GM19351 (cell line): Measurements from ENCODE around the gene PTPRG.

Experiments
- ATAC-seq: cut with Tn5 transposase; IDR thresholded peaks from one replicate; pipeline ENCODE4 v1.9.1; 2021; ENCODE audit warnings: mild to moderate bottlenecking, moderate library complexity; ENCODE audit not compliant: unreplicated experiment

PTPRG gene

GRCh38 chr3:61938878-61939549 is 377.6 kb downstream of the PTPRG start:
- no peak for ATAC-seq

DNA sequence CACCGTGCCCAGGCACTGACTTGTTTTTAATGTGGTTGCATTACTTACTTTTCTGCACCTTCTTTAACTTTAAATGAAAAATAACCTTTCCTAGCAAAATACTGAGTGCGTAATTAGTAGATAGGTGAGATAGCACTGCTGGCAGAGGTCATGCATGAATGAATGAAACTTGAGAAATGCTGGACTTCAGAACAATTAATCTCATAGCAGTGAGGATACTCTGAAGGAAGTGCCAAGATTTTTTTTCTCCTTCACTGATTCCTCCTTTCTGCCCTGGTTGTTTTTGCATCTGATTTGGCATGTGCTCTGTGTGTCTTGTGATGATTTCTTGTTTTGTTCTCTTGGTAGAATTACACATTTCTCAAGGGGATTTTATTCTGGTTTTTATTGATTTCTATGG is 378.9 kb downstream of the PTPRG start:
- no peak for ATAC-seq

DNA sequence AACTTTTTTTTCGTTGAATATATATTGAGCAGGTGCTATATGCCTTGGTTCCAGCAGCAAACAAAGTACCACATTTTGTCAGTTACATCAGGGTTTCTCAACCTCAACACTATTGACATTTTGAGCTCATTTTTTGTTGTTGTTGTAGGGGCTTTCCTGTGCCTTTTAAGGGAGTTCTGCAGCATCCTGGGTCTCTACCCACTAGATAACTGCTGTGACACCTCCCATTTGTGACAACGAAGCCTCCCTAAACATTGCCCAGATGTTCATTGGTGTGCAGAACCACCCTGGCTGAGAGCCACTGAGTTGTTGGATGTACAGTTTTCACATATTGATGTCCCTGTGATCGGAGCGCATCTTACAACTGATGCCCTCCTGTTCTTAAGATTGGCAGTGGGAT is 382.6 kb downstream of the PTPRG start:
- ATAC-seq, result no peak

- no peak for ATAC-seq
These were observed 383.4 kb downstream of the PTPRG start for GRCh38 chr3:61944726-61945125.

DNA sequence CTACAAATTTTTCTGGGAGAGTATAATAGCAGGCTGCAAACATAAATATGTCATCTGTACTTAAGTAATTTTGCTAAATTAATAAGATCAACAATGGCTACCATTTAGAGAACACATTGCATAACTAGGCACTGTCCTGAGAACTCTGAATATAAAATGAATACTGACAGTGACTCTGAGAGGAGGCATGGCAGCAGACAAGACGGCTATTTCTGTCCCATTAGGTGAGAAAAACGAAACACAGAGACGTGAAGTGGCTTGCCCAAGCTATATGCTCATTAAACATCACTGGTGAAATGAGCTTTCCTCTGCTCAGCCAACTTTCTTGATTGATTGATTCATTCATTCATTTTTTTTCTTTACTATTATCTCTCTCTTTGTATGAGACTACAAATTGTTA is 384.3 kb downstream of the PTPRG start:
- ATAC-seq, result no peak

DNA sequence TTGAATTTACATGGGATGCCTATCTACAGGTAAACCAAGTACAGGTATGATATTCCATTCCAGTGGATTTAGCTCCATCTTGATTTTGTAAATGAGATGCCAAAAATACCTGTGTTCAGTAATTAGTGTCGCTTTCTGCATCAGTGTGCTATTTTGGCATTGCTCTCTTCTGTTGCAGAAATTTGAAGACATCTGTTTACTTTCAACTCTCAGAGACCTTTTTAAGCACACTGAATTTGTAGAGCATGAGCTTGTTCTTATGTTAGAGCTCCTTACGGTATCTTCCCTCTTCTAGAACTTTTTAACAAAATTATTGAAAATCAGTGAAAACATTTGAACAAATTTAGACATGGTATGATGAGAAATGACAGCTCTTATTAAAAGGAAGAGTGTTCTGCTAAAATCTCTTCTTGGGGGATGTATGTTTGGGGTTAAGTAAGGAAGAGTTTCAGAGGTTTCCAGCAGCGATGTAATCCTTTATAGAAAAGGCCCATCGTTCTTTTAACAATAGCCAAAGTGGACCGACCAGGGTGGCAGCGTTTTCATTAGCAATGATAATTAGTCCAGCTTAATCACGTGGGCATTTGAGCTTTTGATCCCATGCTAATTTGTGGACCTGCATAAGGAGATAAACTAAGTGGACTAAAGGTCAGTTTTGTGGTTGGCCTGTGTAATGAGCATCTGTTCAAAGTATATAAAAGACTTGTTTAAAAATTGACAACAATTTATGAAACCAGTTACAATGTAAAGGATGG is 385.4 kb downstream of the PTPRG start:
- no peak for ATAC-seq

DNA sequence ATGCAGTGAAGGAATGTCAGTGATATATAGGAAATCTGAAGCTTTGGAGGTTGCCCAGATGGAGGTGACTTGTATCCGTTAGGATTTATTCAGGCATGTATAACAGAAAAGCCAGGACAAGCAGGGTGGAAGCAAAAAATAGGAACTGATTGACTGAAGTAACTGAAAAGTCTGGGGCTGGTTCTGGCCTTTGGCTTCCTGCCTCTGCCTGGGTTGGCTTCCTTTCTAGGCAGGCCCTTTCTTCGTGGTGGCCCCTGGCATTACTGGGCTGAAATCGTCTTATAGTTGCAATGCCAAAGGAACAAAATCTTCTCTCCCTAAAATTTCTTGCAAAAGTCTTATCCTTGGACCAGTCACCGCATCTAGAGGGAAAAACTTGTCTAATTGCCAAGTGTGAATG is 386.1 kb downstream of the PTPRG start:
- ATAC-seq, result no peak

GRCh38 chr3:61948699-61949305 is 387.4 kb downstream of the PTPRG start:
- no peak for ATAC-seq

- ATAC-seq, result no peak
These were observed 392.7 kb downstream of the PTPRG start for GRCh38 chr3:61954097-61954540.

GRCh38 chr3:61955483-61955882 is 394.1 kb downstream of the PTPRG start:
- no peak for ATAC-seq

DNA sequence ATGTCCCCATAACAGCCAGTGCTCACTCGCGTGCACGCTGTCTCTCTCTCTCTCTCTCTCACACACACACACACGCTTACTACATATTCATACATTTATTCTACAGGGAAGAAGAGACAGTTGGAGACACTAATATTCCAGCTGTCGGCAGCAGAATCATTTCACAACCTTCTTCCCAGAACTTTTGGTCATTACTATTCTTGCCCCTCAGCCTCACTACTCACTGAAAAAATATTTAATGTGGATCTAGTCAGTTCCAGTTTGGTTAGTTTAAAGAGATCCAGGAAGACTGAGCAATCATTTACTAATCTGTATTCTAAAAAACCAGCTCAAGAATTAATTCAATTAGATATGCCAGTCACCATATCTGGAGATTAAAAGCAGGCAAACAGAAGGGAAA is 394.9 kb downstream of the PTPRG start:
- ATAC-seq, result no peak

DNA sequence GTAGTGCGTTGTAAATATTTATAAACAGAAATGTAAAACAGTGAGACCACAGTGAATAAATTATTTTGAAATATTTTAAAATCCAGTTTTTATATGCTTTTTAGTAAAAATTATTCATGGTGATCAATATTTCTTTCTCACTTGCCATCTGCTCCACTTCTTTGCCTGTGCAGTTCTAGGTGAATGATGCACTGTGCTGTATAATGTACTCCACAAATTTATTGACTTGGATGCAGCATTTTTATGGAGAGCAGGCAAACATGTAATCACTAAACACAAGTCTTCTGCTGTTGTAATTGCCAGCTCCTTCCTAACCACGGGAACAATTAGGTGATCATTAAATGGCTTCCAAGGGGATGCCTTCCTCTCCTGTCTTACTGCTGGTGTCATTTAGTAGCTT is 395.9 kb downstream of the PTPRG start:
- ATAC-seq, result no peak

DNA sequence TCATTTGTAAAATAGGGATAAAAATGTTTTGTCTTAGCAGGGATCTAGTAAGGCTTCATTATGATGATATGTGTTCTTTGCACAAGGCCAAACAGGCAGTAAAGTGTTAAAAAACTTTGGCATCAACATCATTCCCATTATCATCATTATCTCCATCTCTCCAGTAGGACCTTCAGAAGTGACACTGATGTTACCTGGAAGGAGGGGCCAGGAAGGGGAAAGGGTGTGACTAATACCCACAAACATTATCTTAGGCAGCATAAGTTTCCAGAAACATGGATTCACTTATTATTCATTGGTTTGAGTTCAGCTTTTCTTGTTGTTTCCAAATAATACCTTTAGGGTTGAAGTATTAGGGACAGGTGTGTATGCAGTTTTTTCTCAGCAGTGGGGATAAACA is 399.6 kb downstream of the PTPRG start:
- ATAC-seq, result no peak

- ATAC-seq, result no peak
These were observed 400.5 kb downstream of the PTPRG start for GRCh38 chr3:61961900-61962299.

DNA sequence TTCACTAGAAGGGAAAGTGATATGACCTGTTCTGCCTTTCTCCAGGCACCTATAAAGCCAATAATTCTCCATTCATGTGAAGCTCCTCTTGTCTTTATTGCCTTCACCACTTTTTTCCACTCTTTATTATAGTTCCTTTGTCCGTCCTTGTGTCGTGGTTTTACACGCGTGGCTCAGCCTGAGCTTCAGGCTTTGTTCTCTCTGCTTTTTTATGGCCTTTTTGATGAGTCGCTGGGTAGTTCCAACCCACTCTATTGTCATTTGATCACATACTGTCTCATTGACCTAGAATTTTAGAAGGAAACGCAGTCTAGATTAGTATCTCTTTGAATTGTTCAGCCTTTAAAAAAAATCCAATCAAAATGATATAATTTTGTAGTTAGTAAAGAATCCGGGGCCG is 403.2 kb downstream of the PTPRG start:
- ATAC-seq, result no peak

DNA sequence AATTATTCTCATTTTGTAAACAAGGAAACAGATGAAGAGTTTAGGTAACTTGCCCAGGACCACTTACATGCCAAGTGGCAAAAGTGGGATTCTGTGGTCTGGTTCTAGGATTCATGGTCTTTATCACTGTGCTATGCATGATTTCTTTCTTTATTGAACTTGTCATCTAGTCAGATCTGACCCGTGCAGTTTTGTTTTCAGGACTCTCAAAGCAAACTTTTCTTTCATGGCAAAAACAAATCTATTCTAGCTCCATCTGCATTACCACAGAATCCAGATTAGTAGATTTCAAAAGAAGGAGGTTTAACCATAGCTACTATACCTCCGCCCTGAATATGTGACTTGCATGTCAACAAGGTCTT is 404.4 kb downstream of the PTPRG start:
- no peak for ATAC-seq

DNA sequence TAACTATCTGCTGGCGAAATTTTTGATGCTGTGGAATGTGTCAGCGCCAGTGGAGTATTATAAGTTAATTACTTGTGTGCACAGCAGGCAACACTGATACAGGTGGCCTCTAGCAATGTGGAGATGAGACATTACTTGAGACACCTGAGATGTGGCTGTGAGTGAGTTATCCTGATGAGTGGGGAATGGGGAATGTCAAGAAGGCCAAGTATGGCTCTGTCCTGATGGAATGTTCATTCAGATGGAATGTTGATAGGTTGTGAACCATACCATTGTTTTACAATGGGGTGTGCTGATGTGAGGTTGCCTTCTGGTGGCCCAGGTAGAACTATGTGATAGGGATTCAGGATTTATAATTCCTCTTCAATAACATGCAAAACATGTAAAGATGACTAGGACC is 404.8 kb downstream of the PTPRG start:
- ATAC-seq, result no peak

DNA sequence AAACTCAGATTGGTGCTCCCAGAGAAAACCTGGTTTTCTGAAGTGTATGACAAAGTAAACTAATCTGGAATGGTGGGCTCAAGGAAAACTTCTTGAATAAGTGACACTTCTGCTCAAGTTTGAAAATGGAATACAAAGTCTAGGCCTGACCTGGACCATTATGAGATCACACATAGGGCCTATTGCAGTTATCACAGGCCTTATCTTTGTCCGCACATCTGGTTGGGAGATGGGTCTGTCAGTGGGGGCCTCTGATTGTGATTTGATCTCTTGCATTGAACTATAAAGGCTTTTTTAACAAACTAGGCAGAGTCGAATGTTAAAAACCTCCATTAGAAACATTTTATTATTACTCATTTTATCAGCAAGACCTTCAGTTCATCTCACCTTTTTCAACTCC is 405.6 kb downstream of the PTPRG start:
- ATAC-seq, result no peak

- ATAC-seq, result no peak
These were observed 406.6 kb downstream of the PTPRG start for GRCh38 chr3:61967937-61968336.

GRCh38 chr3:61974662-61975061 is 413.3 kb downstream of the PTPRG start:
- ATAC-seq, result no peak

GRCh38 chr3:61975199-61975598 is 413.8 kb downstream of the PTPRG start:
- no peak for ATAC-seq

DNA sequence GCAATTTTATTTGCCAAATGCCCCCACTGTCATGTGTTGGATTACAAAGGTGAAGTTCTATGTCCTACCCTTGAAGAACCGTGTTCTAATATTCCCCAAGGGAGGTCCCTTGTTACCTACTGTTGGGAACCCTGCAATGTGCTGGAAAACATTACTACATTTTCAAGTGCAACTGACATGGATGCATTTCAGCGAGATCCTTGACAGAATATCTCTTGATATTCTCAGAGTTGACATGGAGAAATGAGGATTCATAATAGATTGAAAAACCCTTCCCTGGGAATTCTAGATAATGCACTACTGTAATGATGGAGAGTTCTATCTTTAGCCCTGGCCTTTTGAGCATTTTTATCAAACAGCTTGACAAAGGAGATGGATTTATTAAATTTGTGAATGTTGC is 414.6 kb downstream of the PTPRG start:
- ATAC-seq, result no peak
